ENCODE data around the gene CYREN. TPM values are rescaled to one million over a fixed set of nuclear protein-coding genes. Genes with fewer than 3 reads are reported as not detected.
A peak's percentile ranks its signal among the peaks of the same experiment; 100 is the strongest.

The CYREN gene
- total RNA-seq, 2 experiments from 2014 or later = 69.4 to 81.9 TPM

DNA sequence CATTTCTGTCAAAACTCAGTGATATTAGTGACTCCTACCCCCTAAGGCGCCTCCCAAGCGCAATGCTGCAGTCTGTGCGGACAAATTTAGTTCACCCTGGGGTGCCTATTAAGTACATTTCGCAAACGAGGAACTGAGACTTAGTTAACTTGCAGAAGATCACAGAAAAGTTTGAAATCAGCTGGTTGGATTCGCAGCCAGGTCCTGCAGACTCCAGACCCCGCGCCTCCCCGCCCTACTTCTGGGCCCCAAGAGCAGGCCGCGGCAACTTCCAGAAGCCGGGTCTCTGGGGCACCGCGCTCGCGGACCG is 588 bp downstream of the CYREN start:
- Histone ChIP-seq H3K9me3 (ENCODE audit: low read length) (no peaks in the 10 kb centered on the region), H3K79me2 (ENCODE audit: insufficient read depth, low read depth, low read length) (peaks cover 16% of the 10 kb centered on the region; the same call in 1 of the 2 replicates), H3K9me2 (ENCODE audit: insufficient read depth, low read length) (no peaks in the 10 kb centered on the region), H3K4me2 (ENCODE audit: low read length) (peak overlapping the region; percentile 98), H2AFZ (ENCODE audit: low read length) (peak overlapping the region; percentile 31), H3K4me1 (ENCODE audit: insufficient read depth, low read length, poor library complexity, severe bottlenecking) (peaks cover 32% of the 10 kb centered on the region), H3K4me3 (ENCODE audit: low read depth, low read length, poor library complexity, severe bottlenecking) (peak overlapping the region; percentile 76), H4K20me1 (ENCODE audit: insufficient read depth, low read length) (peaks cover 6% of the 10 kb centered on the region; the same call in 1 of the 2 replicates), H3K36me3 (ENCODE audit: insufficient read depth, low read length) (peaks cover 41% of the 10 kb centered on the region), H3K27ac (ENCODE audit: low read depth, low read length, poor library complexity, severe bottlenecking) (peak overlapping the region; percentile 82)
- no TSS peak for BruUV-seq (replicated peaks)
- CTCF ChIA-PET (ENCODE audit: unreplicated experiment) = interaction anchor here (0.6 to 1.2 kb wide), 2 partner anchors 9 to 183 kb away, joined by 3 to 6 read pairs; no protein-coding TSS in a partner anchor
- DNase-seq (ENCODE audit: low spot score) = peak; percentile 69
- intact Hi-C loops (cut with micrococcal nuclease; ENCODE audit: unreplicated experiment) = loop anchor here (1.0 to 10.0 kb wide), 6 partner anchors 41 to 812 kb away; partner anchors contain the start of genes AGBL3, AKR1B1, BPGM and WDR91
- no peak for TF ChIP-seq EZH2phosphoT487 (IDR thresholded peaks at IDR 0.05; ENCODE audit: borderline replicate concordance, low read depth, low read length)
- TF ChIP-seq, protein P1, sequence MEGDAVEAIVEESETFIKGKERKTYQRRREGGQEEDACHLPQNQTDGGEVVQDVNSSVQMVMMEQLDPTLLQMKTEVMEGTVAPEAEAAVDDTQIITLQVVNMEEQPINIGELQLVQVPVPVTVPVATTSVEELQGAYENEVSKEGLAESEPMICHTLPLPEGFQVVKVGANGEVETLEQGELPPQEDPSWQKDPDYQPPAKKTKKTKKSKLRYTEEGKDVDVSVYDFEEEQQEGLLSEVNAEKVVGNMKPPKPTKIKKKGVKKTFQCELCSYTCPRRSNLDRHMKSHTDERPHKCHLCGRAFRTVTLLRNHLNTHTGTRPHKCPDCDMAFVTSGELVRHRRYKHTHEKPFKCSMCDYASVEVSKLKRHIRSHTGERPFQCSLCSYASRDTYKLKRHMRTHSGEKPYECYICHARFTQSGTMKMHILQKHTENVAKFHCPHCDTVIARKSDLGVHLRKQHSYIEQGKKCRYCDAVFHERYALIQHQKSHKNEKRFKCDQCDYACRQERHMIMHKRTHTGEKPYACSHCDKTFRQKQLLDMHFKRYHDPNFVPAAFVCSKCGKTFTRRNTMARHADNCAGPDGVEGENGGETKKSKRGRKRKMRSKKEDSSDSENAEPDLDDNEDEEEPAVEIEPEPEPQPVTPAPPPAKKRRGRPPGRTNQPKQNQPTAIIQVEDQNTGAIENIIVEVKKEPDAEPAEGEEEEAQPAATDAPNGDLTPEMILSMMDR (conservative IDR thresholded peaks at IDR 0.05; ENCODE audit: low read length) = no peak
- POLR2A ChIA-PET = interaction anchor here (1.2 to 4.3 kb wide), 5 partner anchors 10 to 524 kb away, joined by 8 to 35 read pairs (median 12); partner anchors contain the start of genes AGBL3, BPGM and TMEM140

DNA sequence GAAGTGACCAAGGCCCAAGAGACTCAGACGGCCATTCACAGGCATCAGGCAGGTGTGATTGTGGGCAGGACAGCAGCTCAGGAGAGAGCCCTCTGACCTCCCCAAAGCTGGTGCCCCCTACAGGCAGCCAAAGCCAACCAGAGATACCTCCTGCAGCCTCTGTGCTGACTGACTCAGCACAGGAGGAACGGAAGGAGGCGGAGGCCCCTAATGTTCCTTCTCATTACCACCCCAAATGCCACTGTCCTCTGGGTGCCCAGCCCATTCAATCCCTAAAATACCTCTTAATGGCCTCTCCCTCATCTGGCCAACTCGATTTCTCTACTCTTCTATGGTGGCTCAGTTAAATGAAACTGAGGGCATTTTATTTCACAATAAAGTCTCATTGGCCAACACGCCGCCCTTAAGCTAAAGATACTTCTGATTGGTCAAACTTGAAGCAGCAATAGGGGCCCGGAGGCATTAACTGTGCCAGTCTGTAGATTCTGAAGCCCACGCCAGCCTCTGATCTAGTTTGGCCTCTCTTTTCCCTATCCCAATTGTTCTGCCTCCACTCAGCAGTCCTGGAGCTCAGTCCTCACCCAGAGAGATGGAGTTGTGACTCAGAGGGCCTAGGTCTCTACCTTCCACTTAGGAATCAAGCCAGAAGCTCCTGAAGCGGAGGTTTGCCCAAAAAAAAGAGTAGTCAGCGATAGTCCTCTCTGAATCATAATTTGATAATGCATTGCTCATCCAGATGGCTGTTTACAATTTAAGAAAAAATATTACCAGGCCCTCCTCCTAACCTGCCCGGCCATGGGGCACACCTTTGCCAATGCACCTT is 1.2 kb downstream of the CYREN start:
- no peak for TF ChIP-seq EZH2phosphoT487 (IDR thresholded peaks at IDR 0.05; ENCODE audit: borderline replicate concordance, low read depth, low read length)
- TF ChIP-seq, protein P1 (conservative IDR thresholded peaks at IDR 0.05; ENCODE audit: low read length) = peak; percentile 86
- ChIA-PET CTCF (ENCODE audit: unreplicated experiment) (interaction anchor here (0.8 to 1.2 kb wide), 2 partner anchors 8 to 183 kb away, joined by 4 to 6 read pairs; partner anchors contain the start of gene AGBL3), POLR2A (interaction anchor here (0.8 to 4.3 kb wide), 7 partner anchors 9 to 523 kb away, joined by 3 to 35 read pairs (median 9); partner anchors contain the start of genes AGBL3, BPGM and TMEM140)
- Histone ChIP-seq H3K4me2 (ENCODE audit: low read length) (peak overlapping the region; percentile 98), H3K4me1 (ENCODE audit: insufficient read depth, low read length, poor library complexity, severe bottlenecking) (peaks cover 32% of the 10 kb centered on the region), H3K9me3 (ENCODE audit: low read length) (no peaks in the 10 kb centered on the region), H3K9me2 (ENCODE audit: insufficient read depth, low read length) (no peaks in the 10 kb centered on the region), H3K4me3 (ENCODE audit: low read depth, low read length, poor library complexity, severe bottlenecking) (peak overlapping the region; percentile 76), H3K79me2 (ENCODE audit: insufficient read depth, low read depth, low read length) (peaks cover 16% of the 10 kb centered on the region; the same call in 1 of the 2 replicates), H2AFZ (ENCODE audit: low read length) (peak overlapping the region; percentile 31; the same call in 1 of the 2 replicates), H3K36me3 (ENCODE audit: insufficient read depth, low read length) (peaks cover 46% of the 10 kb centered on the region), H4K20me1 (ENCODE audit: insufficient read depth, low read length) (peaks cover 6% of the 10 kb centered on the region; the same call in 1 of the 2 replicates), H3K27ac (ENCODE audit: low read depth, low read length, poor library complexity, severe bottlenecking) (peak overlapping the region; percentile 82)
- DNase-seq (ENCODE audit: low spot score) = peak; percentile 75
- intact Hi-C loops (cut with micrococcal nuclease; ENCODE audit: unreplicated experiment) = no loop called here
- BruUV-seq (replicated peaks) = TSS peak; percentile 66
